Measurements from ENCODE around the gene NOC3L. TPM values are rescaled to one million over a fixed set of nuclear protein-coding genes. Genes with fewer than 3 reads are reported as not detected.

NOC3L gene
- total RNA-seq, 4 donors from 2014 or later: 0.20 to 11.7 (median 3.4) TPM

GRCh38 chr10:94292434-94293090 is 70.2 kb downstream of the NOC3L start:
- TF ChIP-seq CTCF (IDR thresholded peaks at IDR 0.05) (no peak), POLR2AphosphoS5 (IDR thresholded peaks at IDR 0.05) (no peak), POLR2A (IDR thresholded peaks at IDR 0.05) (no peak), EP300 (IDR thresholded peaks at IDR 0.05; ENCODE audit: low read depth) (no peak)
- H3K27ac ChIP-seq: no peak overlapping the region
- 28 to 42% methylated on average over 2 of the region's 2 CpGs for WGBS, 2 donors (ENCODE audit: low coverage in 1 of 2)
- in situ Hi-C loops (cut with MboI; ENCODE audit: low pct_ligation_motif_present in 1 of 4, low pct_unique_long_range_greater_than_20kb in 1 of 4, low sequenced_read_pairs in 3 of 4) (no loop called here), intact Hi-C loops (cut with DNase I; ENCODE audit: low total_unique reads) (no loop called here)
- no peaks in the 10 kb centered on the region for H3K9me3 ChIP-seq
- no peaks in the 10 kb centered on the region for H3K36me3 ChIP-seq
- H3K27me3 ChIP-seq: no peaks in the 10 kb centered on the region
- peak; percentile 16 for DNase-seq
- peaks cover 0 to 12% (median 4%) of the 10 kb centered on the region in 4 donors for H3K4me1 ChIP-seq
- no peak overlapping the region for H3K4me3 ChIP-seq

DNA sequence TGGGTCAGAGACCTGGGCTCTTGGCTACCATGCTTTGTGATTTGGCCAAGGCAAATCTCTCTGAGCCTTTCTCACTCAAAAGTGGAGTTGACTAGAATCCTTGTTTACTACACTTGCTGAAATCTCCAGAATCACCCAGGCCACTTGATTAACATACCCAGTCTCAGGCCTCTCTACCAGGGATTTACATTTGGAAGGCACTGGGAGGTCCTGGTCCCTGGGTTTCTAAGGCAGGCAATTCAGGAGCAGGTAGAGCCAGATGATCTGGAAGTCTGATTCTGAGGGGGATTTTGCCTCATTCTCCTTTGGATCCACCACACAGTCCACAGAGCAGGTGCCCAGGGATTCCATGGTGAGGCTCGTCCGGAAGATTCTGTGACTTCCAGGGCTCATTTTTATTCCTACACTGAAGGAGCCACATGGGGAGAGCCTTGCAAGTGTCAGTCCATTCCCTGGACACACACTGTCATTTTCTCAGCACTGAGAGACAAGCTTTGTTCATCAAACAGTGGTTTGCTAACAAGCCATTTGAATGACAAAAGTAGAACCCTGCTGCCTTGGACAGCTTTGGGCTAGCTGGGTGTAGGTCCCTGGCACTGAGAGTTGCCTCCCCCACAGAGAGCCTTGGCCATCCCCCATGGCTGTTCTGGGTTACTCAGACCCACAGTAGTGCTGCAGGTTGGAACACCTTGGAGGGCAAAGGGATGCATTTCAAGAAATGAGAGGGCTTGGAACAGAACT is 74.2 kb downstream of the NOC3L start:
- Histone ChIP-seq H3K27ac (no peak overlapping the region), H3K27me3 (no peaks in the 10 kb centered on the region), H3K4me1 (peaks cover 0 to 12% (median 4%) of the 10 kb centered on the region in 4 donors), H3K9me3 (no peaks in the 10 kb centered on the region), H3K4me3 (no peak overlapping the region), H3K36me3 (no peaks in the 10 kb centered on the region)
- in situ Hi-C loops (cut with MboI; ENCODE audit: low pct_ligation_motif_present in 1 of 4, low pct_unique_long_range_greater_than_20kb in 1 of 4, low sequenced_read_pairs in 3 of 4) (no loop called here), intact Hi-C loops (cut with DNase I; ENCODE audit: low total_unique reads) (no loop called here)
- TF ChIP-seq POLR2AphosphoS5 (IDR thresholded peaks at IDR 0.05): no peak
- TF ChIP-seq POLR2A (IDR thresholded peaks at IDR 0.05): no peak
- TF ChIP-seq CTCF (IDR thresholded peaks at IDR 0.05): no peak
- TF ChIP-seq EP300 (IDR thresholded peaks at IDR 0.05; ENCODE audit: low read depth): no peak
- 97% methylated on average over 2 of the region's 2 CpGs; no CpG with 5 or more reads in 1 of the 2 donors for WGBS, 2 donors (ENCODE audit: low coverage in 1 of 2)
- no peak for DNase-seq

GRCh38 chr10:94287336-94287735 is 75.4 kb downstream of the NOC3L start:
- 83 to 100% methylated on average over 1 to 3 of the region's 3 CpGs for WGBS, 2 donors (ENCODE audit: low coverage in 1 of 2)
- Histone ChIP-seq H3K4me3 (no peak overlapping the region), H3K36me3 (no peaks in the 10 kb centered on the region), H3K4me1 (peaks cover 0 to 2% (median 0%) of the 10 kb centered on the region in 4 donors), H3K27ac (no peak overlapping the region), H3K9me3 (no peaks in the 10 kb centered on the region), H3K27me3 (no peaks in the 10 kb centered on the region)
- TF ChIP-seq POLR2AphosphoS5 (IDR thresholded peaks at IDR 0.05) (no peak), CTCF (IDR thresholded peaks at IDR 0.05) (no peak), POLR2A (IDR thresholded peaks at IDR 0.05) (no peak), EP300 (IDR thresholded peaks at IDR 0.05; ENCODE audit: low read depth) (no peak)
- DNase-seq: no peak
- in situ Hi-C loops (cut with MboI; ENCODE audit: low pct_ligation_motif_present in 1 of 4, low pct_unique_long_range_greater_than_20kb in 1 of 4, low sequenced_read_pairs in 3 of 4): no loop called here
- intact Hi-C loops (cut with DNase I; ENCODE audit: low total_unique reads): no loop called here

DNA sequence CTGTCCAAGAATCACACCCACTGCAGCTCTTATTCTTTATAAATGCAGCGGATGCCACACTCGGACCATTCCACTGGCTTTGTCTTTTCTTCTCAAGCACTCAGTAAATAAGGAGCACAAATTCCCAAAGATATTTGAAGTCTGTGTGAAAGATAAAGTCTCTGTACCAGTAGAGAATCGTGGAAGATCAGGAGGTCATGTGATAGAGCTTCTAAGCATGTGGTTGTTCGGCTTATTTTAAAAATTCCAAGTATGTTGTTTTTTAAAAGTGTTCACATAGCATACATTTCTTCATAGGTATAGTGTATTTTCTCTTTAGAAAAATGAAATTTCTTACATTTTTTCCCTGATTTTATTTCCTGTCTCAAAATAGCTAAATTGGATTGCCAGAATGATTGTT is 75.8 kb downstream of the NOC3L start:
- intact Hi-C loops (cut with DNase I; ENCODE audit: low total_unique reads) (no loop called here), in situ Hi-C loops (cut with MboI; ENCODE audit: low pct_ligation_motif_present in 1 of 4, low pct_unique_long_range_greater_than_20kb in 1 of 4, low sequenced_read_pairs in 3 of 4) (no loop called here)
- TF ChIP-seq POLR2A (IDR thresholded peaks at IDR 0.05) (no peak), CTCF (IDR thresholded peaks at IDR 0.05) (no peak), EP300 (IDR thresholded peaks at IDR 0.05; ENCODE audit: low read depth) (no peak)
- Histone ChIP-seq H3K4me3 (no peak overlapping the region), H3K36me3 (no peaks in the 10 kb centered on the region), H3K27me3 (no peaks in the 10 kb centered on the region), H3K4me1 (no peaks in the 10 kb centered on the region), H3K27ac (no peak overlapping the region), H3K9me3 (no peaks in the 10 kb centered on the region)
- WGBS, 2 donors (ENCODE audit: low coverage in 1 of 2): 85 to 87% methylated on average over 4 of the region's 4 CpGs
- DNase-seq: no peak

Data from transverse colon (tissue), 4 donors.